Stimulated activated CD8-positive, alpha-beta memory T cell treated with anti-CD3 and anti-CD28 coated beads, Interleukin-12 subunit alpha, Interleukin-12 subunit beta, amount 100 ng/mL, for 4 hours (primary cell): ENCODE data around the gene PDCL2.

Experiments used
- DNase-seq: peaks from one replicate; pipeline ENCODE4 v3.0.0-alpha.2; 2020; ENCODE audit warnings: low read depth

The PDCL2 gene

GRCh38 chr4:55538531-55538930, 53.5 kb downstream of the PDCL2 start:
- no peak for DNase-seq

GRCh38 chr4:55534306-55534705, 57.7 kb downstream of the PDCL2 start:
- DNase-seq, result no peak

- DNase-seq, result no peak
These were observed 61.4 kb downstream of the PDCL2 start for GRCh38 chr4:55530691-55531090.

GRCh38 chr4:55530167-55530566, 61.9 kb downstream of the PDCL2 start:
- DNase-seq, result no peak

GRCh38 chr4:55528491-55528890, 63.6 kb downstream of the PDCL2 start:
- no peak for DNase-seq

- no peak for DNase-seq
These were observed 67.0 kb downstream of the PDCL2 start for GRCh38 chr4:55524844-55525571.

GRCh38 chr4:55518442-55518841, 73.6 kb downstream of the PDCL2 start:
- no peak for DNase-seq

- no peak for DNase-seq
These were observed 74.4 kb downstream of the PDCL2 start for GRCh38 chr4:55517526-55518229.

- DNase-seq, result no peak
These were observed 79.0 kb downstream of the PDCL2 start for GRCh38 chr4:55512922-55513571.

GRCh38 chr4:55512077-55512476, 80.0 kb downstream of the PDCL2 start:
- no peak for DNase-seq

- DNase-seq, result no peak
These were observed 81.4 kb downstream of the PDCL2 start for GRCh38 chr4:55510685-55511084.

GRCh38 chr4:55509266-55509665, 82.8 kb downstream of the PDCL2 start:
- no peak for DNase-seq

GRCh38 chr4:55507612-55508011, 84.4 kb downstream of the PDCL2 start:
- no peak for DNase-seq
